ENCODE results near the gene RTN4RL2. TPM values are rescaled to one million over a fixed set of nuclear protein-coding genes. Genes with fewer than 3 reads are reported as not detected.

Gene RTN4RL2
- total RNA-seq, 1 experiment from 2014 or later = 7.0 TPM

- Histone ChIP-seq H2AK5ac (ENCODE audit: insufficient read length, low read length) (no peak overlapping the region), H2BK12ac (ENCODE audit: insufficient read length, low read depth, low read length) (no peak overlapping the region), H3K4me2 (ENCODE audit: insufficient read depth, insufficient read length, low read length) (no peak overlapping the region), H2BK15ac (ENCODE audit: low read depth, low read length) (no peak overlapping the region), H4K8ac (replicated peaks; ENCODE audit: insufficient read length, low read depth, low read length) (no peak overlapping the region), H4K5ac (ENCODE audit: insufficient read length, low read depth, low read length) (no peak overlapping the region), H3K9me3 (ENCODE audit: control insufficient read depth, low read depth, low read length) (no peaks in the 10 kb centered on the region), H3K14ac (ENCODE audit: insufficient read depth, low read length) (no peak overlapping the region), H3K27me3 (ENCODE audit: insufficient read depth, low read length) (no peaks in the 10 kb centered on the region), H3K9ac (ENCODE audit: extremely low read depth, insufficient read length, low read length) (no peak overlapping the region), H3K23ac (ENCODE audit: insufficient read length, low read depth, low read length) (no peak overlapping the region), H3K18ac (ENCODE audit: insufficient read length, low read depth, low read length) (no peak overlapping the region), H2BK120ac (ENCODE audit: low read depth, low read length, poor library complexity, severe bottlenecking) (no peak overlapping the region), H3K79me2 (ENCODE audit: insufficient read depth, low read length) (no peaks in the 10 kb centered on the region), H2BK20ac (ENCODE audit: low read depth, low read length, poor library complexity, severe bottlenecking) (no peak overlapping the region), H2AFZ (ENCODE audit: low read length) (no peak overlapping the region), H4K91ac (ENCODE audit: insufficient read length, low read depth, low read length) (no peak overlapping the region), H3K27ac (ENCODE audit: insufficient read length, low read depth, low read length) (no peak overlapping the region), H3K23me2 (ENCODE audit: insufficient read length, low read depth, low read length, poor library complexity, severe bottlenecking) (no peaks in the 10 kb centered on the region), H3T11ph (ENCODE audit: low read length) (no peak overlapping the region), H2BK5ac (ENCODE audit: insufficient read length, low read length) (no peak overlapping the region), H3K4ac (ENCODE audit: low read depth, low read length) (no peak overlapping the region), H3K56ac (ENCODE audit: insufficient read length, low read depth, low read length) (peak overlapping the region; percentile 34), H4K20me1 (ENCODE audit: control insufficient read depth, insufficient read depth, insufficient read length) (no peaks in the 10 kb centered on the region), H3K4me1 (ENCODE audit: insufficient read depth, low read length) (no peaks in the 10 kb centered on the region; the same call in 1 of the 2 replicates), H3K79me1 (ENCODE audit: insufficient read depth, low read depth, low read length, poor library complexity, severe bottlenecking) (no peaks in the 10 kb centered on the region)
- no peak for DNase-seq
- H3K27me3 Mint-ChIP-seq (ENCODE audit: low read depth) = no peaks in the 10 kb centered on the region
- no peaks in the 10 kb centered on the region for H3K9me3 Mint-ChIP-seq
- WGBS (ENCODE audit: extremely low coverage, insufficient read length, low lambda C conversion rate) = no CpG with 5 or more reads among the region's 11 CpGs
- no peak overlapping the region for H3K4me3 Mint-ChIP-seq
- H3K27ac Mint-ChIP-seq = peak overlapping the region in 1 of 3 experiments; percentile 1; a peak in 2 of 7 replicates
- H3K36me3 Mint-ChIP-seq (ENCODE audit: insufficient read depth in 1 of 3, low read depth in 3 of 3) = peaks cover 35 to 65% (median 58%) of the 10 kb centered on the region in 3 experiments
- H3K4me1 Mint-ChIP-seq = peaks cover 8 to 14% of the 10 kb centered on the region in 2 experiments
- no peak for TF ChIP-seq CTCF (conservative IDR thresholded peaks at IDR 0.05)
These were observed 45.6 kb upstream of the RTN4RL2 start for GRCh38 chr11:57414612-57415212.
